A549 (cell line): Measurements from ENCODE around the gene SENP8.

ENCODE experiments used
- ATOH8 ChIP-seq: fragments of 250-450 bp; sonication (Bioruptor Pico); IDR thresholded peaks from 2 replicates; pipeline ENCODE4 v1.5.0; 2020; ENCODE audit warnings: low read depth, mild to moderate bottlenecking, moderate library complexity
- CTCF ChIP-seq: fragments of >200 bp; sonication (Bioruptor Twin); formaldehyde crosslinking; IDR thresholded peaks from 3 replicates; pipeline ENCODE4 v1.5.1; 2016
- MAX ChIP-seq: IDR thresholded peaks from 2 replicates; pipeline ENCODE4 v1.6.1; 2012
- REST ChIP-seq: fragments of 200-600 bp; sonication (generic); IDR thresholded peaks from 2 replicates; pipeline ENCODE4 v1.6.1; 2016; ENCODE audit warnings: antibody characterized with exemption, mild to moderate bottlenecking, moderate library complexity

- no peak for TF ChIP-seq CTCF
- no peak for TF ChIP-seq REST
- no peak for TF ChIP-seq MAX
- TF ChIP-seq ATOH8 = no peak
Observed at GRCh38 chr15:72106068-72106467, 12.1 kb upstream of the SENP8 start.
